HL-60 (cell line): ENCODE data around the gene C16orf54.

Source experiments
- CTCF ChIP-seq: IDR thresholded peaks from one replicate; pipeline ENCODE4 v1.5.1; 2011; ENCODE audit warnings: low read length, control low read depth, inconsistent platforms; ENCODE audit not compliant: insufficient read depth
- GABPA ChIP-seq: IDR thresholded peaks from 2 replicates; pipeline ENCODE4 v1.6.1; 2012; ENCODE audit warnings: low read depth
- POLR2AphosphoS5 ChIP-seq: IDR thresholded peaks from 2 replicates; pipeline ENCODE4 v1.6.1; 2012; ENCODE audit warnings: low read depth
- TF ChIP-seq, protein P1 (sequence below): IDR thresholded peaks from 2 replicates; pipeline ENCODE4 v1.6.1; 2012; ENCODE audit warnings: low read depth; ENCODE audit not compliant: insufficient replicate concordance

- TF ChIP-seq CTCF (no peak), POLR2AphosphoS5 (no peak), GABPA (no peak)
- TF ChIP-seq, protein P1, sequence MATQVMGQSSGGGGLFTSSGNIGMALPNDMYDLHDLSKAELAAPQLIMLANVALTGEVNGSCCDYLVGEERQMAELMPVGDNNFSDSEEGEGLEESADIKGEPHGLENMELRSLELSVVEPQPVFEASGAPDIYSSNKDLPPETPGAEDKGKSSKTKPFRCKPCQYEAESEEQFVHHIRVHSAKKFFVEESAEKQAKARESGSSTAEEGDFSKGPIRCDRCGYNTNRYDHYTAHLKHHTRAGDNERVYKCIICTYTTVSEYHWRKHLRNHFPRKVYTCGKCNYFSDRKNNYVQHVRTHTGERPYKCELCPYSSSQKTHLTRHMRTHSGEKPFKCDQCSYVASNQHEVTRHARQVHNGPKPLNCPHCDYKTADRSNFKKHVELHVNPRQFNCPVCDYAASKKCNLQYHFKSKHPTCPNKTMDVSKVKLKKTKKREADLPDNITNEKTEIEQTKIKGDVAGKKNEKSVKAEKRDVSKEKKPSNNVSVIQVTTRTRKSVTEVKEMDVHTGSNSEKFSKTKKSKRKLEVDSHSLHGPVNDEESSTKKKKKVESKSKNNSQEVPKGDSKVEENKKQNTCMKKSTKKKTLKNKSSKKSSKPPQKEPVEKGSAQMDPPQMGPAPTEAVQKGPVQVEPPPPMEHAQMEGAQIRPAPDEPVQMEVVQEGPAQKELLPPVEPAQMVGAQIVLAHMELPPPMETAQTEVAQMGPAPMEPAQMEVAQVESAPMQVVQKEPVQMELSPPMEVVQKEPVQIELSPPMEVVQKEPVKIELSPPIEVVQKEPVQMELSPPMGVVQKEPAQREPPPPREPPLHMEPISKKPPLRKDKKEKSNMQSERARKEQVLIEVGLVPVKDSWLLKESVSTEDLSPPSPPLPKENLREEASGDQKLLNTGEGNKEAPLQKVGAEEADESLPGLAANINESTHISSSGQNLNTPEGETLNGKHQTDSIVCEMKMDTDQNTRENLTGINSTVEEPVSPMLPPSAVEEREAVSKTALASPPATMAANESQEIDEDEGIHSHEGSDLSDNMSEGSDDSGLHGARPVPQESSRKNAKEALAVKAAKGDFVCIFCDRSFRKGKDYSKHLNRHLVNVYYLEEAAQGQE = no peak
Measured at GRCh38 chr16:29794231-29794710, 48.5 kb upstream of the C16orf54 start.
